HL-60 (cell line): ENCODE results near the gene NOC4L.

Experiments used
- DNase-seq, 2 experiments: peaks; one replicate each; pipeline ENCODE4 v3.0.0-alpha.2; 2010 to 2020; ENCODE audit warnings: low read depth in 1 of 2, low spot score in 1 of 2
- H3K27ac ChIP-seq: fragments of 250-450 bp; sonication (Bioruptor Pico); replicated peaks from 2 replicates; pipeline ENCODE4 v1.5.1; 2020; ENCODE audit warnings: mild to moderate bottlenecking, moderate library complexity
- H3K27me3 ChIP-seq: fragments of 250-450 bp; sonication (Bioruptor Pico); 2 replicates; pipeline ENCODE4 v1.5.1; 2021; ENCODE audit warnings: mild to moderate bottlenecking, moderate library complexity; ENCODE audit not compliant: insufficient read depth, poor library complexity, severe bottlenecking
- H3K4me3 ChIP-seq: replicated peaks from 2 replicates; pipeline ENCODE4 v1.5.1; 2011; ENCODE audit warnings: mild to moderate bottlenecking, control low read depth, low read length; ENCODE audit not compliant: insufficient read depth
- GABPA ChIP-seq: IDR thresholded peaks from 2 replicates; pipeline ENCODE4 v1.6.1; 2012; ENCODE audit warnings: low read depth
- POLR2AphosphoS5 ChIP-seq: IDR thresholded peaks from 2 replicates; pipeline ENCODE4 v1.6.1; 2012; ENCODE audit warnings: low read depth
- SPI1 ChIP-seq: IDR thresholded peaks from 2 replicates; pipeline ENCODE4 v1.6.1; 2012; ENCODE audit warnings: low read depth, mild to moderate bottlenecking, borderline replicate concordance
- TF ChIP-seq, protein P1 (sequence below): IDR thresholded peaks from one replicate; pipeline ENCODE4 v1.5.1; 2011; ENCODE audit warnings: low read length, control low read depth, inconsistent platforms; ENCODE audit not compliant: insufficient read depth
- TF ChIP-seq, protein P2 (sequence below): IDR thresholded peaks from 2 replicates; pipeline ENCODE4 v1.6.1; 2012; ENCODE audit warnings: low read depth; ENCODE audit not compliant: insufficient replicate concordance

Gene NOC4L

DNA sequence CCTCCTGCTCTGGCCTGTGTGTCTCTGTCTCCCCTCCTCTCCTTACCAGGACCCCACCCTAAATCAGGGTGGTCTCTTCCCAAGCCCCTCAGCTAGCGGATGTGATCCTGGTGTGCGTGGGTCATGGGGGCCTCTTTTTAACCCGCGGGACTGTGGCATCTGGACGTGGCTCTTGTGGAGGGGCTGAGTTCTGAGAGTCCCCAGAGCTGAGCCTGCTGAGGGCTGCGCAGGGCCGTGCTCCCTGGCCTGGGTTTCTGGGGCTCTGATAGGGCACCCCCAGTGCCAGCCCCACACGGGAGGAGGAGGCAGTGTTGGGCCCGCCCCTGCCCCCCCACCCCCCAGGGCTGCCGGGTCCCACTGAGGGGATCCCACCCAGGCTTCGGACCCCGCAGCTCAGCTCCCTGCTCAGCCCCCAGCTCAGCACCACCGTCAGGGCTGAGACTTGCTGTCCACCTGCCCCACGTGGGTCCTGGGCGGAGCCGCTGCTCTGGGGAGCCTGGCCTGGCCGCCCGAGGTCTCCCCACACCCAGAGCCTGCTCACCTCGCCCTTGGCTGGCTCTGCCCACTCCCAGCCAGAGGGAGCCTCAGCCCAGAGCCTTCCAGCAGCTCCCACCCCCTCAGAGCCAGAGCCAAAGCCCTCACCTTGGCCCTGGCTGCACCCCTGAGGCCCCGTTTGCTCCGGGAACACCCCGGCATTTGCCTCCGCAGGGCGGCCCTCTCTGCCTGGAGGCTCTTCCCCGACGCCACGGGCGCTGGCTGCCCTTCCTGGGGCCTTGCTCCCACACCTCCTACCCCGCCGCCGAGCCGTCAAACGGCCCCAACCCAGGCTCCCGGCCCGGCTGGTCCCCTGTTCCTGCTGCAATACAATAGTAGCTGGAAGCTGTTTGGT lies 31.5 kb downstream of the NOC4L start:
- H3K4me3 ChIP-seq: no peak overlapping the region
- DNase-seq: no peak
- TF ChIP-seq, protein P1, sequence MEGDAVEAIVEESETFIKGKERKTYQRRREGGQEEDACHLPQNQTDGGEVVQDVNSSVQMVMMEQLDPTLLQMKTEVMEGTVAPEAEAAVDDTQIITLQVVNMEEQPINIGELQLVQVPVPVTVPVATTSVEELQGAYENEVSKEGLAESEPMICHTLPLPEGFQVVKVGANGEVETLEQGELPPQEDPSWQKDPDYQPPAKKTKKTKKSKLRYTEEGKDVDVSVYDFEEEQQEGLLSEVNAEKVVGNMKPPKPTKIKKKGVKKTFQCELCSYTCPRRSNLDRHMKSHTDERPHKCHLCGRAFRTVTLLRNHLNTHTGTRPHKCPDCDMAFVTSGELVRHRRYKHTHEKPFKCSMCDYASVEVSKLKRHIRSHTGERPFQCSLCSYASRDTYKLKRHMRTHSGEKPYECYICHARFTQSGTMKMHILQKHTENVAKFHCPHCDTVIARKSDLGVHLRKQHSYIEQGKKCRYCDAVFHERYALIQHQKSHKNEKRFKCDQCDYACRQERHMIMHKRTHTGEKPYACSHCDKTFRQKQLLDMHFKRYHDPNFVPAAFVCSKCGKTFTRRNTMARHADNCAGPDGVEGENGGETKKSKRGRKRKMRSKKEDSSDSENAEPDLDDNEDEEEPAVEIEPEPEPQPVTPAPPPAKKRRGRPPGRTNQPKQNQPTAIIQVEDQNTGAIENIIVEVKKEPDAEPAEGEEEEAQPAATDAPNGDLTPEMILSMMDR: no peak
- TF ChIP-seq POLR2AphosphoS5: no peak
- TF ChIP-seq, protein P2, sequence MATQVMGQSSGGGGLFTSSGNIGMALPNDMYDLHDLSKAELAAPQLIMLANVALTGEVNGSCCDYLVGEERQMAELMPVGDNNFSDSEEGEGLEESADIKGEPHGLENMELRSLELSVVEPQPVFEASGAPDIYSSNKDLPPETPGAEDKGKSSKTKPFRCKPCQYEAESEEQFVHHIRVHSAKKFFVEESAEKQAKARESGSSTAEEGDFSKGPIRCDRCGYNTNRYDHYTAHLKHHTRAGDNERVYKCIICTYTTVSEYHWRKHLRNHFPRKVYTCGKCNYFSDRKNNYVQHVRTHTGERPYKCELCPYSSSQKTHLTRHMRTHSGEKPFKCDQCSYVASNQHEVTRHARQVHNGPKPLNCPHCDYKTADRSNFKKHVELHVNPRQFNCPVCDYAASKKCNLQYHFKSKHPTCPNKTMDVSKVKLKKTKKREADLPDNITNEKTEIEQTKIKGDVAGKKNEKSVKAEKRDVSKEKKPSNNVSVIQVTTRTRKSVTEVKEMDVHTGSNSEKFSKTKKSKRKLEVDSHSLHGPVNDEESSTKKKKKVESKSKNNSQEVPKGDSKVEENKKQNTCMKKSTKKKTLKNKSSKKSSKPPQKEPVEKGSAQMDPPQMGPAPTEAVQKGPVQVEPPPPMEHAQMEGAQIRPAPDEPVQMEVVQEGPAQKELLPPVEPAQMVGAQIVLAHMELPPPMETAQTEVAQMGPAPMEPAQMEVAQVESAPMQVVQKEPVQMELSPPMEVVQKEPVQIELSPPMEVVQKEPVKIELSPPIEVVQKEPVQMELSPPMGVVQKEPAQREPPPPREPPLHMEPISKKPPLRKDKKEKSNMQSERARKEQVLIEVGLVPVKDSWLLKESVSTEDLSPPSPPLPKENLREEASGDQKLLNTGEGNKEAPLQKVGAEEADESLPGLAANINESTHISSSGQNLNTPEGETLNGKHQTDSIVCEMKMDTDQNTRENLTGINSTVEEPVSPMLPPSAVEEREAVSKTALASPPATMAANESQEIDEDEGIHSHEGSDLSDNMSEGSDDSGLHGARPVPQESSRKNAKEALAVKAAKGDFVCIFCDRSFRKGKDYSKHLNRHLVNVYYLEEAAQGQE: no peak
- TF ChIP-seq SPI1: no peak
- no peak for TF ChIP-seq GABPA
- H3K27ac ChIP-seq: no peak overlapping the region
- no peaks in the 10 kb centered on the region for H3K27me3 ChIP-seq

DNA sequence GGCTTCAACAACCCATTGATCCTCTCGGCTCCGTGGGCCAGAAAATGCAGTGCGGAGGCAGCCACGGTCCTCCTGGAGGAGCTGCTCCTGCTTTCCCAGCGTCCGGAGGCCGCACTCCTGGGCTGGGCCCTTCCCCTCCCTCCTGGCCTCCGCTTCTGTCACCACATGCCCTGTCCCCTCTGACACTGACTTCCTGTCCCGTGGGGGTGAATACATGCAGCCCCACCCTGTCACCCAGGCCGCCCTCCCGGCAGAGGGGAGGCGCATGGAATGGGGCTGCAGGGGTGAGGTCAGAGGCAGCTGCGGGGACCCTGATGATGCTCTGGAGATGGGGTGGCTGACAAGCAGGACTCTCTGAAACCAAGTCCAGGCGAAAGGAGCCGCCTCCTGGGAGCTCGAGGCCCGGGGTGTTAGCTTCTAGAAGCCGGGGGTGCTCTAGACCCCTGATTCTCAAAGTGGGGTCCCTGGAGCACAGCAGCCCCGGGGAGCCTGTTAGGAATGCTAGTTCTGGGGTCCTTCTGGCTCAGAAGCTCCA lies 32.2 kb downstream of the NOC4L start:
- TF ChIP-seq GABPA (no peak), SPI1 (no peak), POLR2AphosphoS5 (no peak)
- TF ChIP-seq, protein P2: no peak
- TF ChIP-seq, protein P1: no peak
- Histone ChIP-seq H3K27ac (no peak overlapping the region), H3K4me3 (no peak overlapping the region), H3K27me3 (no peaks in the 10 kb centered on the region)
- no peak for DNase-seq

DNA sequence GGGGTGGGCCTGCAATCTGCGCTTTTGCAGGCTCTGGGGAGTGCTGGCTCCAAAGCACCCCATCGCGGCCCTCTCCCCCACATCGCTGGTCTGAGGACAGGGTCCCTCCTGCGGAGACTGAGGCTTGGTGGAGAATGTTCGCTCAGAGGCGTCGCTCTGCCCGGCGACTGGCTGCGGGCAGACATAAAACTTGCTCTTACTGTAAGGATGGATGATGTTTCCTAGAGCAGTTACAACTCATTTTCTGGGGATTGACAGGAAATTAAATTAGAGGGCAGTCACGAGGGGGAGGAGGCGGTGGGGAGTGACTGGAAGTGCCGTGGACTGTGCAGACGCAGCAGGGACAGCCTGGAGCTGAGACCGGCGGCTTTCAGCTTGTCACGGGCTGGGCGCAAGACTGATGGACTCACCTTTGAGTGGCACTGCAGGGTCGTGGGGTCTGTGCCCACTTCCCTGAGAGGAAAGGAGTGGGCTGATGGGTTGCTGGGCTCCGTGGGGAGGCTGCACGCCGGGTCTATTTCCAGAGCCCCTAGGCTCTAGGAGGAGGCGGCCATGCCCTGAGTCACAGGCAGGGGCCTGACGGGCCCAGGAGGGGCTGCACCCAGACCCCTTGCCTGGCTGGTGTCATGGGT lies 32.8 kb downstream of the NOC4L start:
- TF ChIP-seq SPI1 (no peak), POLR2AphosphoS5 (no peak), GABPA (no peak)
- TF ChIP-seq, protein P1: no peak
- TF ChIP-seq, protein P2: no peak
- Histone ChIP-seq H3K27ac (no peak overlapping the region), H3K27me3 (no peaks in the 10 kb centered on the region), H3K4me3 (no peak overlapping the region)
- no peak for DNase-seq
